HG02623 (cell line): Measurements from ENCODE around the gene GRK1.
"Not testable (repeated sequence)": the region's sequence is repeated elsewhere in the genome, so short reads cannot be mapped to it uniquely, and the experiment has no call there.

ENCODE experiments used
- ATAC-seq: cut with Tn5 transposase; IDR thresholded peaks from one replicate; pipeline ENCODE4 v1.9.1; 2021; ENCODE audit warnings: moderate library complexity; ENCODE audit not compliant: unreplicated experiment

Gene GRK1

DNA sequence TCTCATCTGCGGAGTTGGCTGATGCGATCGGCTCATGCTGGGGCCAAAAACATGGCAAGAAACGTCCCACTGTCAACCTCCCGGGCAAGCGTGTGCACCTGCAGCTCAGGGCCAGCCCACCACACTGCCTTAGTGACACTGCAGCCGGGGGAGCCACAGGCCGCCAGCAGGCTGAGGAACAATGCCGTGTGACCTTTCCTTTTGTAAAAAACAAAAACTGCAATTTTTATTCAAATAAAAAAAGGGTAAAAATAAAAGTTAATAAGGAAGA lies 73.2 kb downstream of the GRK1 start:
- no peak for ATAC-seq

DNA sequence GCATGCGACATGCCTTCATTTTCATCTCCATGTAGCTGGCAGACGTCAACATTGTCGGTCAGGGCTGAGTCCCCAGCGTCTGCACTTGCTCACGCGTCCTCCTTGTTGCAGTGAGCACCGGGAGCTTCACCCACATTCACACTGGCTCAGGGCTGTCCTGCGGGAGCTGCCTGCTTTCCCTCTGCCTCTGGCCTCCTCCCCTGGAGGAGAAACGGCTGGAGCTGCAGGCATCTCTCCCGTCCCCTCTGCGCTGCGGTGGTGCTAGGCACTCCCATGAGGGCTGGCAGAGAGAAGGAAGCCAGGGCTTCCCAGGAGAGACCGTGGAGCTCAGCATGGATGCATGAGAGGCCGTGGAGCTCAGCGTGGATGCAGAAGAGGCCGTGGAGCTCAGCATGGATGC lies 73.6 kb downstream of the GRK1 start:
- no peak for ATAC-seq

DNA sequence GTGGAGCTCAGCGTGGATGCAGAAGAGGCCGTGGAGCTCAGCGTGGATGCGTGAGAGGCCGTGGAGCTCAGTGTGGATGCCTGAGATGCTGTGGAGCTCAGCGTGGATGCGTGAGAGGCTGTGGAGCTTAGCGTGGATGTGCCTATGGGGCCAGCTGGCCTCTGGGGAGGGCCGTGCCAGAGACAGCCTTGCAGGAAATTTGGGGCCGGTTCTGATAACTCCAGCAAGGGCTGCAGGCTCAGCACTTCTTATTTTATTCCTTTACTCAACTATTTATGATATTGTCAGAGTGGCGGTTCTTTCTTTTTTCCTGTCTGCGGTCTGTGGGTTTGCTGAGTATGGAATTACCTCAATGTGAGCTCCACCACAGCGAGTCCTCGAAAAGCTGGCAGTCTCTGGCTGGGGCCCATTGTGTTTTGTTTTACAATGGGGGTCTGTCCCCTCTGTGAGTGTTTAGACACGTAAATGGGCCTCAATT lies 74.2 kb downstream of the GRK1 start:
- no peak for ATAC-seq

DNA sequence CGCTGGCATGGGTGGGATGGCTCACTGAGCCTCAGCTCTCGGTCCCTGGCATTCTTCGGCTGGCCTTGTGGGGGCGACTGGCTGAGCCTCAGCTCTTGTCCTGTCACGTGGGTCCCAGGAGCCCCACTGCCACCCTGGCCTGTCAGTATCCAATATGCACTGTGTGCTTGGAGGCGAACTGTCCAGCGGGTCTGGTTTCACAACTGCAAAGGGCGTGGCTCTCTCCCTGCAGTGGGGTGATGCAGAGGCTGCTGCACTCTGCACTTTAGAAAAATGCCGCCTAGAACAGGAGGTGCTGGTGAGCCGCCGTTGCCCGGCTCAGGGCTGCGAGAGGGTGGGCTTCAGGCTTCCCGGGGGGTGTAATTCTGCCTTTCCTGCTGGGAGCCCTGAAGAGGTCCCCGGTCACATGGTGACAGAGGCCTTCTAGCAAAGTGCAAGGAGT lies 75.0 kb downstream of the GRK1 start:
- no peak for ATAC-seq

DNA sequence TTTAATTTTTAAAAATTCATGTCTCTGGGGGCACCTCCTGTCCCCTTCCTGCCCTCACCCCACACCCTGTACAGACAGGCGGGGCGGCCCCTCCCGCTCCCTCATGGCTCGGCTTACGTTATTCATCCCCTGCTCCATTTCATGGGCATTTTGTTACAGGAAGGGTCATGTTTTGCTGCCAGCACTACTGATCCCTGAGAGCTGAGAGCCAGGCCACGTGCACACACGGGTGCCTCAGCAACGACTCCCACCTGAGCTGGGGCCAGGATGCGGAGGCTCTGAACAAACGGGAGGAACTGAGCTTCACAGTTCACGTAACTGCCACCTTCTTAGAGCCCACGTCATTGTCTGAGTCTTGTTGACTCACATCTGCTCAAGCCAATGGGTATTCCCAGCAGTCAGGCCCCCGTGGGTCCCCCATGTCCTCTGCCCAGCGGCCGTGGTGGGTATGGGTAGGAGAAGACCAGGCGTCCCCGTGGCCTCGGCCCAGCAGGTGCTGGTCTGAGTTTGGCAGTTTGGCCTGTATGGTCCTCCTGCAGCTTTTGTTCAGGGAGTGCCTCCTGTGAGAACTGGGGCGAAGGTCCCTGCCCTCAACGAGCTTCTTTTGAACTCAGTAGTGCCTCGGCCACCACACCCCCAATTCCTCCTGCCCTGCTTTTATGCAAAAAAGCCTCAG lies 75.6 kb downstream of the GRK1 start:
- ATAC-seq, result no peak

DNA sequence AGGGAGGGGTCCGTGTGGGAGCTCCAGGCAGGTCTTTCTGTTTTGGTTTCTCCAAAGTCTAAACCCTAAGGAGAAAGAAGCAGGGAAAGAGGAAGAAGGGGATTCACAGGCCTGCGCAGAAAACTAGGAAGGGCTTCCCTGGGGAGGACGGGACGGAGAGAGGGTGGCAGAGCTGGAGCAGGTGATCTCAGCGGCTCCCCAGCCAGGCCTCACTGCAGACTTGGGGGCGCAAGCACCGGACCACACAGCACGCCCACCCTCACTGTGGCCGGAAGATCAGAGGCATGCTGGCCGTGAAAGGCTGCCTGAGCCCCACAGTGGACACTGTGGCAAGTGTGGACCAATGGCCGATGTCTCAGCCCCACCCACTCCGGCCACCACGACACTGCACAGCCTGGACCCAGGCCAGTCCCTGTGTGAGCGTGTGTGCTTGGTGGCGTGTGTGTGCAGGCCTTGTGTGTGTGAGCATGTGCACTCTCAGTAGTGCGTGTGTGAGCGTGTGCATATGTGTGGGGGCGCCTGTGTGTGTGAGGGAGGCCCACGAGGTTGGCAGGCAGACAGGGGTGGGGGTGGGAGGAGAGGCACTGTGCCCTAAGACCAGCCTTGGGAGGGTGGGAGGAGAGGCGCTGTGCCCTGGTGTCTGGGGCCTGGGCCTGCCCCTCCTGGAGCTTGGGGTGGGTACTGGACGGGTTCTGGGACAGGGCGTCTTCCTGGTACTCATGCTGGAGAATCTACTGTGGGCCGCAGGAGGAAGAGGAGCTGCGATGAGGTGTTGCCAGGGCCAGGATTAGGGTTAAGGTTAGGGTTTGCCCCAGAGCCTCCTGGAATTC lies 76.6 kb downstream of the GRK1 start:
- ATAC-seq, result no peak

DNA sequence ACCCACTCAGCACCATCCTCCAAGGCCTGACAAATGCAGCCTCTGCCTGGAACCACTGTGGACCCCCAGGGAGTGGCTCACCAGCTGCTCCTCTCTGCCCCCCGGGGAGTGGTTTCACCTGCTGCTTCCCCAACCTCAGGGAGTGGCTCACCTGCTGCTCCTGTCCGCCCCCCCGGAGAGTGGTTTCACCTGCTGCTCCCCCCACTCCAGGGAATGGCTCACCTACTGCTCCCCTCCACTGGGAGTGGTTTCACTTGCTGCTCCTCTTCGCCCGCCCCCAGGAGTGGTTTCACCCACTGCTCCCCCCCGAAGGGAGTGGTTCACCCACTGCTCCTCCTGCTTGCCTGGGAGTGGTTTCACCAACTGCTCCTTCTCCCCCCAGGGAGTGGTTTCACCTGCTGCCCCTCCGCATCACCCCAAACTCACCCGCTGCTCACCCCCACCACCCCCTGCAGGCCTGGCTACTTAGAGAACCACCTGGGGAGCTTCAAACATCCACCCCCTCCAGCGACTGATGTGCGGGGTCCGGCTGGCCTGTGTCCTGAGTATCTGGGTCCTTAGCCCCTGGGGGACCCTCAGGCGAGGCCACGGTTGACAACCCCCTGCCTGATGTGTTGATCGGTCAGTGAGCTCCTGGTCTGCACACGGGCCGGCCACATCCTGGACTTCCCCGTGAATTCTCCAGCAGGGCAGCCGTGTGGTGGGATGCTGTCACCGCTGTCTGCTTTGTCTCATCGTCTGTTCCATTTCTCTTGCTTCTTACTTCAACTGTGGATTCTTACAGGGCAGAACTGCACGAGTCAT lies 77.4 kb downstream of the GRK1 start:
- no peak for ATAC-seq

DNA sequence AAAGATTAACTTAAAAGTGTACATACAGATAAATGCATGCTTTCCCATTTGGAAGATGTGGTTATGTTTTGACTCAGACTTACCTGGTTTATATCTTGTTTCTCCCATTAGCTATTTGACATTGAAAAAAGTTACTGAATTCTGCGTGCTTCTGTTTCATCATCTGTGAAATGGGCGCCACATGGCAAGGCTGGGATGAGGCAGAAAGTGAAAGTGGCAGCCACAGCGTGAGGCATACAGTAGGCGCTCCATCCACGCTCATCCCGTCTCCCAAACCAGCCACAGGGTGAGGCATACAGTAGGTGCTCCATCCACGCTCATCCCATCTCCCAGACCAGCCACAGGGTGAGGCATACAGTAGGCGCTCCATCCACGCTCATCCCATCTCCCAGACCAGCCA lies 78.0 kb downstream of the GRK1 start:
- no peak for ATAC-seq

DNA sequence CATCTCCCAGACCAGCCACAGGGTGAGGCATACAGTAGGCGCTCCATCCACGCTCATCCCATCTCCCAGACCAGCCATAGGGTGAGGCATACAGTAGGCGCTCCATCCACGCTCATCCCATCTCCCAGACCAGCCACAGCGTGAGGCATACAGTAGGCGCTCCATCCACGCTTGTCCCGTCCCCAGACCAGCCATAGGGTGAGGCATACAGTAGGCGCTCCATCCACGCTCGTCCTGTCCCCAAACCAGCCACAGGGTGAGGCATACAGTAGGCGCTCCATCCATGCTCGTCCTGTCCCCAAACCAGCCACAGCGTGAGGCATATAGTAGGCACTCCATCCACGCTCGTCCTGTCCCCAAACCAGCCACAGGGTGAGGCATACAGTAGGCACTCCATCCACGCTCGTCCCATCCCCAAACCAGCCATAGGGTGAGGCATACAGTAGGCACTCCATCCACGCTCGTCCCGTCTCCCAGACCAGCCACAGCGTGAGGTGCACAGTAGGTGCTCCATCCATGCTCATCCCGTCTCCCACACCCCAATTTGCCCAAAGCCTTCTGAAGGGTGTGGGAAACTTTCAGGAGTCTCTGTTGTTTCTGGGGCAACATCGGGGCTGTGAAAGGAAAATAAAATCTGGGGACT lies 78.6 kb downstream of the GRK1 start:
- ATAC-seq, result not testable (repeated sequence)

DNA sequence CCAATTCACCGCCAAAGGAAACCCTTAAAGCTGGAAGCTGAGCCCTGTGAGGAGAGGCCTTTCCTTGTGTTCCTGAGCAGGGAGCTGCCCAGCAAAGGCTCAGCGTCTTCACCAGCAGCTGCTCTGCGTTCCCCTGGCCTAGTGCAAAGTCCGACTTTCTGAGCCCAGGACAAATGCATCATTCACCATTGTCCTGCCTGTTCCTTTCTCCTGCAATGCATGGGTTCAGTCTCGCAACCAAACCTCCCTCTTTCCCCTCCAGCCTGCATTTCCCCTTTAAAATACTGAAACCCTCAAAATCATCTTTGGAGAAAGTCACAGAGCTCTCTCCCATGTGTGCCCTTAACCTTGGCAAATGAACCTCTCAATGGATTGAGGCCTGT lies 79.1 kb downstream of the GRK1 start:
- no peak for ATAC-seq

DNA sequence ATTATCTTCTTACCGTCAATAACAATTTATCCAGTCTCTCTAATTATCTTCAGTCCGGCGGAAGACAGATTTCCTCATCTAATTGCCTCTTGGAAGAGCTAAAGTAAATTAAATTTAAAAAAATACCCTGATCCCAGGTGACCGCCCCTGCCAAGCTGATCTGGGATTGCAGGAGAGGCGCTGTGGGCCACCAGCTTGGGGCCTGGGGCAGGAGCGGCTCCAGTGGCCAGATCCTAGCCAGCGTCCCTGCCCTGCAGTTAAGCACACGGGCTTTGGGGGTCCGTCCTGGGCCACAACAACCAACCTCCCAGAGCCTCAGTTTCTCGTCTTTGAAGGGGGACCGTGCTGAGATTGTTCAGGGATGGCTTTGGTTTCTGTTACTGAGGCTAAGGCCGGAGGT lies 79.7 kb downstream of the GRK1 start:
- no peak for ATAC-seq

DNA sequence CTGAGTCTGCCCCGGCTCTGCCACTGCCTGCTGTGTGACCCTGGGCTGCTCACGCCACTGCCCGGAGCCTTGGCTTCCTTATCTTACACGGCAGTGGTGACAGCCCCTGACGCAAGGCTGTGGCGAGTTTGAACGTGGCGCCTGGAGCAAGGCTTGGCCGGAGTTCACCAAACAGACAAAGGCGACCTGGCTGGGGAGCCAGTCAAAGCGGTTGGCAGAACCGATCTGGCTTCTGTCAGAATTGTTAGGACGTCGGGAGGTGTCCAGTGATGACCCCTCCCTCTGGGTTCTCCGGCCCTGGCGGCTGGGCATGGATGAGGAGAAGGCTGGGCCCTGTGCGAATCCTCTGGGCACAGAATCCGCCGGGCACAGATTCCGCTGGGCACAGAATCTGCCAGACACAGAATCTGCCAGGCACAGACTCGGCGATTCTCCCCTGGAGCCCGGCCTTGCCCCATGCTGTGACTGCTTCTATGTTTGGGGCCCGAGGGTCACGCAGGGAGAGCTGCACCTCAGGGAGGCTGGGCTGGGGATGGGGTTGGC lies 80.3 kb downstream of the GRK1 start:
- no peak for ATAC-seq

DNA sequence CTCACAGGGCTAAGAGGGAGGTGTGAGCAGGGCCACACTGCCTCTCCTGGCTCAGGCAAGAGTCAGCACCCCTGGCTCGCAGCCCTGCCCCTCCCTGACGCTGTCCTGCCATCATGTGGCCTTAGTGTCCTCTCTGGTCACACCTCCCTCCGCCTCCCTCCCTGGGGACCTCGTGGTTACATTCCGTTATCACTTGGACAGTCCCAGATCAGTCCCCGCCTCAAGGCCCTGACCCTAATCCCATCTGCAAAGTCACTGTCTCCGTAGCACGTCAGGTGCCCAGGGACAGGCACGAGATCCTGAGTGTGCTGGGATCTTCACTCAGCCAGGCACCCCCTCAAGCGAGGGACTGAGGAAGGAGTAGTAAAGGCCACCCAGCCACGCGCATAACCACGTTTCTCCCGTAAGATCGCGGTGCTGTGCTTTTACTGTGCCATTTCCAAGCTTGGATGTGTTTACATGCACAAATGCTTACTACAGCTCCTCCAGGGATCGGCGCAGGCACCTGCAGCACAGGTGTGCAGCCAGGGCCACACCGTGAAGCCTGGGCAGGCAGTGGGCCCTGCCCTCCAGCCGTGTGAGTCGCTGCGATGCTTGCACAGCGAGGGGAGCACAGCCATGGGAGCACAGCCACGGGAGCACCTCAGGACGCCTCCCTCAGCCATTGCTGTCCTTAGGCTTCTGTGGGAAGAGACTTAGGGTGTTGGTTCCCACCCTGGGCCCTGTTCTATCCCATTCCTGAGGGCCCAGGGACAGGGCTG lies 81.3 kb downstream of the GRK1 start:
- no peak for ATAC-seq

DNA sequence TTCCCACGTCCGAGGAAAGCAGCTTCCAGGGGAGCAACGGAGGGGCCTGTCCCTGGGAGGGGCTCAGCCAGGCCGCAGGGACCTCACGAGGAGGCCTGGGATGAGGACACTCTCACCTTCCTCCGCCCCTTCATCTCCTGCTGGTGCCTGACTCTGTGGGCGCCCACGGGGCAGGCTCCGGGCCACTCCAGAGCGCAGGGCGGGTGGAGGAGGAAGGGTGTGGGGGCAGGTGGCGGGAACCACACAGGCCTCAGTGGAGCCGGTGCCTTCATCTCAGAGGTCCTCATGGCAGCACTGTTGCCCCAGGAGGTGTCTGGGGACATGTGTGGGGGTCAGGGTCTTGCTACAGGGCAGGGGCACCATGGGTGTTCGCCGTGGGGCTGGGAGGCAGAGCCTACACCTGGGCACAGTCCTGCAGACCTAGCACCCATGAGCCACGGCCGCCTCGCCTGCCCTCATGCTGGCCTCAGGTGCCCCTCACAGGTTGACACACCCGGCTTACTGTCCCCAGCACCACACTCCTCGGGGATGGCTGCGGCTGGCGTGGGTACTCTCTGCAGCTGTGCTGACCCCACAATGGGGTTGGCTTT lies 81.9 kb downstream of the GRK1 start:
- ATAC-seq, result no peak

DNA sequence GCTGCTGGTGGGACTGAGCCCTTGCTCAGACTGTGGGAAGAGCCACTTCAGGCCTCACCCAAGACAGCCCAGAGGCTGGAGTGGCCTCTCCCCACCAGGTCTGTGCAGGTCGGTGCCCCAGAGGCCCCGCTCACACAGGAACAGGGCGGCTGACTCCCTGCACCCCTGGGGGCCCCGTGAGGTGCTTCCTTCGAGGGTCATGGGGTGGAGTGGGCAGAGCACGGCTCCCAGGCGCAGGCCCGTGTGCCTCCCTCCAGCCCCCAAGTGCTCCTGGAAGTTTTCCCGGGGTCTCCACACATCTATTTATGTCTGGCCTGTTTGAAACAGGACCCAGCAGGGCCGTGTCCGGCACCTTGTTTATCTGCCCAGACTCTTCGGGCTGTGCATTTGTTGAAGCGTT lies 82.5 kb downstream of the GRK1 start:
- ATAC-seq, result no peak

DNA sequence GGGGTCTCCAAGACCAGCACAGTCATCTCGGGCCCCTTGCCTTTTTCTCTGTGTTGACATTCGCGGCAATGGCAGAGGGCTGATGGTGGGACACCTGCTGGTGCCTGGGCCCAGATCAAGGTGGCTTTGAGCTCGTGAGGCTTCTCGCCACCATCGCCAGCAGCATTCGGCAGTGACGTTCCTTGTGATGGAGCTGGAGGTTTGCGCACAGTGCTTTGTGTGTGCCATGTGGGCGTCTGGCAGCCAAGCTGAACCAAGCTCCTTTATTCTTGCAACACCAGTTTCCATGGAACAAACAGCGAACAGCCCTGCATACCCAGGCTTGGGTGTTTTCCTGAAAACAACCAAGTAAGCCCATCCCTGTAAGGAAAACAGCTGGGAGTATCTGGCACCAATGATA lies 82.9 kb downstream of the GRK1 start:
- no peak for ATAC-seq

DNA sequence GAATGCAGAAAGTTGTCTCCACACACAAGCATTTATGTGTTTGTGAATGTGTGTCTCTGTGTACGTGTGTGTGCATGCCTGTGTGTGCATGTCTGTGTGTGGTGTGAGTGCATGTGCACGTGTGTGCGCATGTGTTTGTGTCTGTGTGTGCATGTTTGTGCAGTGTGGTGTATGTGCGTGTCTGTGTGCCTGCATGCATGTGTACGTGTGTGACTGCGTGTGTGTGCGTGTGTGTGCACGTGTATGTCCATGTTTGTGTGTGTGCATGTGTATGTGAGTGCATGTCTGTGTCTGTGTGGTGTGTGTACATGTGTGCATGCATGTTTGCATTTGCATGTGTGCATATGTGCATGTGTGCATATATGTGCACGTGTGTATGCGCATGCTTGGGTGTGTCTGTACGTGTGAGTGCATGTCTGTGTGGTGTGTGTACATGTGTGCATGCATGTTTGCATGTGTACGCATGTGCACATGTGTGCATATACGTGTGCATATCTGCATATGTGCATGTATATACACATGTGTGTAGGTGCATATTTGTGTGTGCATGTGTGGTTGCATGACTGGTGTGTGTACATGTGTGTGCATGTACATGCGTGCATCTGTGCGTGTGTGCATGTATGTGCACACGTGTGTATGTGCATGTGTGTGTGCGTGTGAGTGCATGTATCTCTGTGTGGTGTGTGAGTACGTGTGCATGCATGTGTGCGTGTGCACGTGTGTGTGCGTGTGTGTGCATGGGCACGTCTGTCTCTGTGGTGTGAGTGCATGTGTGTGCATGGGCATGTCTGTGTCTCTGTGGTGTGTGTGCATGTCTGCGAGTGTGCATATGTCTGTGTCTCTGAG lies 83.8 kb downstream of the GRK1 start:
- ATAC-seq, result no peak

DNA sequence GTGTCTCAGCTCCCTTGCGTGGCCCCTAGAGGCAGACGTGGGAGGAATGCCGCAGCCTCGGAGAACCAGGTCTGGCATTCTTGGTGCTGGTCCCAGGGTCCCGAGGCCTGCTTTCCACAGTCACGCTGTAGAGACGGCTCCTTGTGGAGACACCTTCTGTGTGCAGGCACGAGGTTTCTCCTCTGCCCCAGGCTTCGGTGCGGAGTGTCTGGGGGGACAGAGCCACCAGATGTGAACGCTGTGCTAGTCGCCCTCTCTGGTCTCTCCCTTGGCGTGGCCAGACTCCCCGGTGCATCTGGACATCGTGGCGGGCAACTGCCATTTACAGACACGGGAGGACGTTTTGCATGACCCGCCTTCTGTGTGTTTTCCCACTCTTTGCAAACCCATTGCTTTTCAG lies 84.5 kb downstream of the GRK1 start:
- no peak for ATAC-seq
